IPS-NIHi7 (cell line): ENCODE measurements around the gene MKRN3.

Experiments used
- DNase-seq: peaks from one replicate; pipeline ENCODE4 v3.0.0; 2012; ENCODE audit warnings: mixed read lengths; ENCODE audit errors: extremely low spot score

Gene MKRN3

DNA sequence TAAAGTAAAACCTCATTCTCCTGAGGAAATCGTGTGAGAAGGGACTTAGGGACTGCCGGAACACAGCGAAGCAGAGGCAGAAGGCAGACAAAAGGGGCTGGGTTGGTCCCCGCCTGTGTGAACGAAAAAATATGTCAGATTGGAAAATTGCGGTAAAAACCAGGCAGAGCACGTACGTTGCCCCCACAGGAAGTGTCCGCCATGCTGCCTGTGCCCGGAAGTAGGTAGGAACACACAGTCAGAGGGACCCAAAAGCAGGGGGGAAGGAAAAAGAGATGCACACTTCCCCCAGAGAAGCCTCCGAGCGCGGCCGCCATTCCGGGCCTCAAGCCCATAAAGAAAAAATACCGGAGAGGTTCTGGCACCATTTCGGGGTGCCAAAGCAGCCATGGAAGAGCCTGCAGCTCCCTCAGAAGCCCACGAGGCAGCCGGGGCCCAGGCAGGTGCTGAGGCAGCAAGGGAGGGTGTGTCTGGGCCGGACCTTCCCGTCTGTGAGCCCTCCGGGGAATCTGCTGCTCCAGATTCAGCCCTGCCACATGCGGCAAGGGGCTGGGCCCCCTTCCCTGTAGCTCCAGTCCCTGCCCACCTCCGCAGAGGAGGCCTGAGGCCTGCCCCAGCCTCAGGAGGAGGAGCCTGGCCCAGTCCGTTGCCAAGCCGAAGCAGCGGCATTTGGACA is at the start of gene MKRN3:
TSS of gene MKRN3 (plus strand) at position 280 of the 676 bp plus-strand sequence. CDS start at position 389, 109 bp downstream.
- no peak for DNase-seq

DNA sequence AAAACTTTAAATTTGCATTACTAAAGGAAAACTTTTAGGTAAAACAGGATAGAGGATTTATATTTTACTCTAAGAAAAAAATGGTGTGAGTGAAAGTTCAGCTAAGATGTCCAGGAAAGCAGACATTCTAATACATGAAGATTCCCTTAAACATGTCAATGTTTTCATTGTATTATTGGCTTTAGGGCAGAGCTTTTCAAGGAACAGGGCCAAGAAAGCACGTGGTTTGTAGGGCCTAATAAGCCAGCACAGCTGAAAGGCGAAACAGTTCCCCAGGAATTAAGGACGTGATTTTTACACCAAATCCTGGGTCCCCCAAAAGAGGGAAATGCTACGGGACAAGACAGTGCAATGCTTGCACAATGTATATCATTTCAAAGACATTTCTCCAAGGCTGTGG is 48.6 kb upstream of the MKRN3 start:
- no peak for DNase-seq

DNA sequence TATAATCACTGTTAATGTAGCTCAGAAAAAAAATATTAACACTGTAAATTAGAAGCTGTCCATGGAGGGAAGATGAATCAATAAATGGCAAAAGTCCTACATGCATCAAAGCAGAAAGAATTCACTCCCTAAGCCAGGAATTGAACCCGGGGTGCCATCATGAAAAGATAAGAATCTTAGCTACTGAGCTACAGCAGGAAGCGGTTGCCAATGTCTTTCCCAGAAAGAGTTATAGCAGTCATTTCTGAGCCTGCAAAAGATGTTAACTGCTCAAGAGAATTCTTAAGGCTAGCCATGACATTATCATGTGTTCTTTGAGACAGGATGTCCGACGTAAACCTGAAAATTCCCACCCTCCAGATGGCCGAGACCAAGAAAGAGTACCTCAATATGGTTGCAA is 47.4 kb upstream of the MKRN3 start:
- DNase-seq: no peak

DNA sequence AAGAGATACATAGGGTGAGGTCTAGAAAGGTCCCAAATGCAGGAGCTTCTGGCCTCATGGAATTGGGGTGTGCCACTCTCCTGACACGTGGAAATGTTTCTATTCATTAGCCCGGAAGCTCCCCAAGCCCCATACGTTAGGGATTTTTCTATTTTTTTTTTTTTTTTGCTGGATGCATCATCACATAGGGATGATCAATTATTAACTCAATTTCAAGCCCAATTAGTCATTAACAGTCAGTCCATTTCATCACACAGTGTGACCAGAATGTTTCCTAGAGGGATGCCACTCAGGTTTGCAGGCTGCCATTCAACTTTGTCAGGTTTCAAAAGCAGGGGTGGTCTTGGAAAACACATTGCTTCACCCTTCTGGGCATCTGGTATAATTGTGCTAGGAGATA is 40.7 kb upstream of the MKRN3 start:
- no peak for DNase-seq

DNA sequence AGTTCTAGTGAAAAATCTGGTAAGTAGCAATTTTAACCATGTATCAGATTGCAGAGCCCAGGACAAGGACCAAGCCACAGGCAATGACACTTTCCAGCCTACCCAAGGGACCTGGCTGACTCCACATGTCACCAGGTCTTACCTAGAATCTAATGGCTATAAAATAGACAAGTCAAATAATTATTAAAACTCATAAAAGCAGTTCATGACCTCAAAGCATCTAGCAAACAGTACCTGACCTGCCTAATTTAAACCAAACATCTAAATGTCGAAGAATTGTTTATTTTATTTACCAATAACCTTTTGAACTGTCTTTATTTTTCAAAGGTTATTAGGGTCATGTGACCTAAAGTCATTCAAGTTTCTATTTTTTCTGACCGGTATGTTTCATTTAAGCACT is 35.6 kb upstream of the MKRN3 start:
- no peak for DNase-seq

DNA sequence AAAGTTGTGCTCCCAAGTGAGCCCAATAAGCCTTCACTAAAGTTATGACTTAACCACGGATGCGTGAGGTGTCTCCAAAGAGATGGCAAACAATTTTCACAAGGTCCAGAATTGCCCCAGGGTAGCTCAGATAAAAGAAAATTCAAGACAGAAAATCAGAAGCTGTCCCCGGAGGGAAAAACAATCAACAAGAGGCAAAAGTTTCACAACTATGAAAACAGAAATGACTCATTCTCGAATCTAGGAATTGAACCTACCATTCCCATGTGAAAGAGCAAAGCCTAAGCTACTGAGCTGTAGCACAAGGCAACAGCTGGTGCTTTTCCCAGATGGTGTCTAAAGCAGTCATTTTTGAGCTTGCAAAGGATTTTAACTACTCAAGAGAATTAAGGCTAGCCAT is 33.5 kb upstream of the MKRN3 start:
- no peak for DNase-seq

DNA sequence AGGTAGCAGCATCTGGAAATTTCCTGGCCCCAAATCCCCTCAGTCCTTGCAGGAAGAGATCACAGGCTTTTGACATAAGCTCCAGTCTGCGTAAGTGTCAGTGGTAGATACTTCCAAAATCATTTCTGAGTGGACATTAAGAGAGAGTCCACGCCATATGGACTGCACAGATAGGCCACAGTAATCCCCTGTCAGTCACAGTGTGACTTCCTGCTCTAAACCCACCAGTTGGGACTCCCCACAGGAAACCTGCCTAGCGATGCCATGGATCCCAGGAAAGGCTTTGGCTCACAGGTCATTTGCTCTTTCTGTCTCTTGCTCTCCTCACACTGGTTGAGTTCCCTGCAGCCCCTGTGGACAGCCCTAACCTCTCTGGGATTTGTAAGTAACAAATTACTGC is 28.8 kb upstream of the MKRN3 start:
- DNase-seq: no peak

DNA sequence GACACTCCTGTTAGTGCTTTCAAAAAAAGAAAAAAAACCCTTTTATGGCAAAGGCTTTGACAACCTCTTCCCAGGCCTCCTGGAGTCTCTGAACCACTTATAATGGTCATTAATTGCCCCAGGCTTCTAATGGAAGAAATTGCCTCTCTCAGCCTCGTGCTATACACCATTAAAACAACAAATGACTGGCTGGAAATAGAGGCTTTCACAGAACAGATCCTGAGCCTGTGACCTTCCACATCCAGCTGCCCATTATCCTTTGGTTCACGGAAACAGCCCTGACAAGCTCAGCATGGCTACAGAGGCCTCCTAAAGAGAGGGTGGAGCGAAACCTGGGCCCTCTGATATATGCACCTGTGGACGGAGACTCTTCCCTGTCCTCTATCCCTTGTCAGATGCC is 26.8 kb upstream of the MKRN3 start:
- no peak for DNase-seq

DNA sequence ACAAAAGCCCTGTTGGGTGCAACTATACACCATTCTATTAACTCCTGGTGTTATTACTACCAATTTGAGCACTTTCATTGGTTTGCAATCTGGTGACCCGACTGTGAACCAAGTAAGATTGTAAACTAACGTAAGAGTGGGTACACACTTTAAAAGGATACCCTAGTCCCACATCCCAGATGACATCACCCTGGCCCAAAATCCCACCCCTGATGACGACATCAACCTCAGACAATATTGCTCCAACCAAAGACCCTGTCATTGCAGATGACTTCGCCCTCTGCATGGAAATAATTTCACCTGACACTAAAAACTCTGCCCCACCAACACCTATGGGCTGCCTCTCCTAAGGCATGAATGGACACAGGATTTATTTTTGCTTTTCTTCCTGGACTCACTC is 25.6 kb upstream of the MKRN3 start:
- no peak for DNase-seq

DNA sequence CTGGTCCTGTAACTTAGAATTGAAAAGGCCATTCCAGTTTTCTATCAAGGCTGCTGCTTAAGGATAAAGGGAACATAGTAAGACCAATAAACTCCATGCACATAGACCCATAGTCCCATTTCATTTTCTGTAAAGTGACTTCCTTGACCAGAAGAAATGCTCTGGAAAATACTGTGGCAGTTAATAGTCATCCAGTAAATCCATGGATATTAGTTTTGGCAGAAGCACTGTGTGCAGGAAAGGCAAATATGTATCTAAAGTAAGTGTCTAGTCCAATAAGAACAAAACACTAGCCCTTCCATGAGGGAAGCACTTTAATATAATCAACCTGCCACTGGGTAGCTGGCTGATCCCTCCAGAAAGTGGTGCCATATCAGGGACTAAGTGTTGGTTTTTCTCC is 19.3 kb upstream of the MKRN3 start:
- no peak for DNase-seq

DNA sequence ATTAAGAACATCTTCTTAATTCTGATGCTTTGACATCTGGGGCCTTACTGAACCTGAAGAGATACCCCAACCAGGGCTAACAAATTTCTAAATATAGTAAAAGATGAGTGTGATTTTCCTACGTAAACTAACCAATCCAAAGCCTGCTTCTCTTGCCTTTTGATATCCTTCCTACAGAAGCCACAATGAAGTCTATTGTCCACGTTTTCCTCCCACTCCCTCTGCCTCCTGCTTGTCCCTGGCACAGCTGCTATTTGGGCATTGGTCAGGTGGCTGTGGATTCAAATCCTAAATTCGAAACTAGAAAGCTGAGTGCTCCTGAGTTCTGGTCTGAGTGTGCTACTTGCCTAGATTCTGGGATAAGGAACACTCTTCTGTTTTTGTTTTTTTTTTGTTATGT is 17.4 kb upstream of the MKRN3 start:
- no peak for DNase-seq

DNA sequence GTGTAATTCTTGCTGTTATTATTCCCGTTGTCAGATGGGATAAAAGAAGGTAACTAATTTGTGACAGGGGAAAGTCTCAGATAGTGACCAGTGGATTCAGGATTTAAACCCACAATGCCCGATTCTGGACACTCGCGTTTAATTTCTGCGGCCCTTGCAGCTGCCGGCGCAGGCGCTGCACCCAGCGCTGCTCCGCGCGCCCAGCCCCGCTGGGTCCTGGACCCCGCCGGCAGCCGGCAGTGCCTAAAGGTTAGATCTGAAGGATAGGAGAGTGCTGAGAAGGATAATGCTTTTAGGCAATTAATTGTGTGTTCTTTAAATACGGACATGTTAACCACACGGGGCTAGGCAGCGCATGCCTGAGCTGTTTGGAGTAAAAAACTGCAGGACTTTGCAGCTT is 3.6 kb upstream of the MKRN3 start:
- no peak for DNase-seq

DNA sequence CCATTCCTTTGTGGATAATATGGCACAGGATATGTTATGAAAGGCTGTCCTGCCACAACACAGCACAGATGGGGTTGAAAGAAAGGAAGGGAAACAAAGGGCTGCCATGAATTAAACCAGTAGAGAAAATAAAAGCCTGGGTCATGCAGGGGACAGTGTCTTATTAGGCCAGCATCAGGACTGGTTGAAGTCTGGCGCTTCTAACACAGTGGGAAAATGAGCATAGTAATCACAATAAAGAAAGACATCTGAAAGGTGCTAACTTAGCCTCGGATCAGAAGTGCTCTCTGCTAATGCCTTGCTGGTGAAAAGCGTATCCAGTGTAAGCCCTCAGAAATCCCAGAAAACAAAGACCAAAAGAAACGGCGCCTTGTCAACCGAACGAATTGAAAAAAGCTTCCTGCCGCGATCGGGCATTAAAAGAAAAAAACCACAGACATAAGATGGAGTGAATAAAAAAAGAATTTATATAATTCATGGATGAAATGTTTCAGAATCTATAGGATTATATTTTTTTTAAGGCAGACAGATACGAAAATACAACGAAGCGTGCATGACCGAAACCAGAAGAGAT is 566 bp upstream of the MKRN3 start:
- no peak for DNase-seq

DNA sequence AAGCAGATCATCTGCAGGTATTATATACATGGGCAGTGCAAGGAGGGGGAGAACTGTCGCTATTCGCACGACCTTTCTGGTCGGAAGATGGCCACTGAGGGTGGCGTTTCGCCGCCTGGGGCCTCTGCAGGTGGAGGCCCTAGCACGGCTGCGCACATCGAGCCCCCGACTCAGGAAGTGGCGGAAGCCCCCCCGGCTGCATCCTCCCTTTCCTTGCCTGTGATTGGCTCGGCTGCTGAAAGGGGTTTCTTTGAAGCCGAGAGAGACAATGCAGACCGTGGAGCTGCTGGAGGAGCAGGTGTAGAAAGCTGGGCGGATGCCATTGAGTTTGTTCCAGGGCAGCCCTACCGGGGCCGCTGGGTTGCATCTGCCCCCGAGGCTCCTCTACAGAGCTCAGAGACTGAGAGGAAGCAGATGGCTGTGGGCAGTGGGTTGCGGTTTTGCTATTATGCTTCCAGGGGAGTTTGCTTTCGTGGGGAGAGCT is 639 bp downstream of the MKRN3 start:
- no peak for DNase-seq

DNA sequence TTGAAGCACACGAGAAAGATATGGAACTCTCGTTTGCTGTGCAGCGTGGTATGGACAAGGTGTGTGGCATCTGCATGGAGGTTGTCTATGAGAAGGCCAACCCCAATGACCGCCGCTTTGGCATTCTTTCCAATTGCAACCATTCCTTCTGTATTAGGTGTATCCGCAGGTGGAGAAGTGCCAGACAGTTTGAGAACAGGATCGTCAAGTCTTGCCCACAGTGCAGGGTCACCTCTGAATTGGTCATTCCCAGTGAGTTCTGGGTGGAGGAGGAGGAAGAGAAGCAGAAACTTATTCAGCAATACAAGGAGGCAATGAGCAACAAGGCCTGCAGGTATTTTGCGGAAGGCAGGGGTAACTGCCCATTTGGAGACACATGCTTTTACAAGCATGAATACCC is 1.2 kb downstream of the MKRN3 start:
- no peak for DNase-seq

DNA sequence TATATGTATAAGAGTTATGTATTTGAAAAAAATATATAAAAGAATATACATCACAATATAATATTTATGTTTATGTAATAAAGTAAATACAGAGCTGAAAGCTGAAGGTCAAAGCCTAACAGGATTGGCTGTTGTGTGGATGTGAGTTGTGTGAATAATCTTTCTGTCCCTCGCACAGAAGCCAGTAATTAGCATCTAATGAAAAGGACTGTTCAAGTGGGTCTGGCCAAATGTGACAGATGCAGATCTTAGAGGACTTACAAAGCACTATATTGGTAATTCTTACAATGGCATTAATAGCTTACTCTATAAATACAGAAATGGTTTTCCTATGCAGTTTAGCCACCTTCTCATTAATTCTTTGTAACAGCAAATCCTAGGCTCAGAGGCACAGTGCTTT is 2.4 kb downstream of the MKRN3 start:
- no peak for DNase-seq

DNA sequence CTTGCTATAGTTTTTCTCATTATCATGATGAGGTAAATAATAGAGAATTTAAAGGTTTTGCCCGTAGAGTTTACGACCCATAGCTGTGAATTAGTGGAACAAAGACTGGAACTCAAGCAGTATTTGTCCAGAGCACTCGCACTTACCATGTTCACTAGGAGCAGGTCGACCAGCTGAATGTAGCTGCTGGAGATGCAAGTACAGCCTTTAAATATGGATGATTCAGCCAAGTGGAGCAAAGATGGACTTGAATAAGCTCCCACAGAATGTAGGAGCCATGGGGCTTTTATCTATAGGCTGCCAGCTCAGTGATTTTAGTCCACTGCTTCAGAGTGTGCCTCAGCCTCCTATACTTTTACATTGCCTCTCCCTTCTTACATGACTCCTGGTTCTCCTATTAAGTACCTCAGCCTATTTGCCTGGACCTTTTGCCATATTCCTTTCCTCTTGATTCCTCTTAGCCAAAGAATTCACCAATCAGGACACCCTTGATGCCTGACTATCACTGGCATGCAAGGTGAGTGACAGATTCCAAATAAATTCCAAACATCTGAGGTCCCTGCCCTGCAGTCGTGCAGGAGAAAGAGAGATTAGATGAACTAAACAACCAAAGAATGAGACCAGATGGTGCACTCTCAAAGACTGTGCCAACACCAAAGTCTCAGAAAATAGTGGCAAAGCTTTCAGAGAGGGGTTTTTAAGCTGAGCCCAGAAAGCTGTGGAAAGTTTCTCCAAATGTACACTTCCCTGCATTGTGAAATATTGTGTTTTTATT is 3.9 kb downstream of the MKRN3 start:
- no peak for DNase-seq

DNA sequence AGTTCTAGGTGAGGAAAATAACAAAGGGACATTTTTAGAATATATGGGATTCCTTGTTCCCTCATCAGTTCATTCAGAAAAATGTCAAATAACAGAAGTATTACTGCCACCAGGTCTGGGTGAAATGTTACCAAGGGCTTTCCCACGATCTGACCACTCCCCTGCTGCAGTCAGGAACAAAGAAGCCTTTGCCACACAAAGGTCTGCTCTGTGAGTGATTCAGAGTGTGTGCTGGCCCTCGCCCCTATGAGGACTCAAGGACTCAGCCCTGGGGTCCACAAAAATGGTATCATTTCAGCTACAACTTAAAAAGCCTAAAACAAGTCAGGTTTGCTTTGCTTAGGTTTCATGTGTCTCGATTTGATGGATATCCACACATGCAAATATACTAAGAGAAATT is 5.0 kb downstream of the MKRN3 start:
- no peak for DNase-seq

DNA sequence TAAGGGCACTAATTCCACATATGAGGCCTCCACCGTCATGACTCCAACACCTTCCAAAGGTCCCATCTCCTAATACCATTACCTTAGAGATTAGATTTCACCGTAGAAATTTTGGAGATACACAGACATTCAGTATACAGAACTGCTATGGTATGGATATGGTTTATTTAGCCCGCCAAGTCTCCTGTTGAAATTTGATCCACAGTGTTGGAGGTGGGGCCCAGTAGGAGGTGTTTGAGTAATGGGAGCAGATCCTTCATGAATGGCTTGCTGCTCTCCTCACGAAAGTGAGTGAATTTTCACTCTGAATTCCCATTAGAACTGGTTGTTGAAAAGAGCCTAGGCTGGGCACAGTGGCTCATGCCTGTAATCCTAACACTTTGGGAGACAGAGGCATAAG is 7.4 kb downstream of the MKRN3 start:
- DNase-seq: no peak

DNA sequence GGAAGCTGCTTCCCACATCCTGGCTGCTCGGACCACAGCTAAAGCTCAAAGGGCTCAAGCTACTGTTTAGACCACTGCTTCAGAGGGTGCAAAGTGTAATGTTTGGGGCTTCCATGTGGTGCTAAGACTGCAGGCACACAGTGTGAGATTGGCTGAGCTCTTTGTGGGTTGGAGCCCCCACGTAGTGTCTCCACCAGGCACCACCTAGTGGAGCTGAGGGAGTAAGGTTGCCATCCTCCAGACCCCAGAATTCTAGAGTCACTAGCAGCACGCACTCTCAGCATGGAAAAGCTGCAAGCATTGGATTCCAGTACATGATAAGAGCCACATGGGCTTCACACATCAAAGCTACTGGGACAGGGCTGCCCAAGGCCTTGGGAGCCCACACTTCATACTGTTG is 9.3 kb downstream of the MKRN3 start:
- no peak for DNase-seq

DNA sequence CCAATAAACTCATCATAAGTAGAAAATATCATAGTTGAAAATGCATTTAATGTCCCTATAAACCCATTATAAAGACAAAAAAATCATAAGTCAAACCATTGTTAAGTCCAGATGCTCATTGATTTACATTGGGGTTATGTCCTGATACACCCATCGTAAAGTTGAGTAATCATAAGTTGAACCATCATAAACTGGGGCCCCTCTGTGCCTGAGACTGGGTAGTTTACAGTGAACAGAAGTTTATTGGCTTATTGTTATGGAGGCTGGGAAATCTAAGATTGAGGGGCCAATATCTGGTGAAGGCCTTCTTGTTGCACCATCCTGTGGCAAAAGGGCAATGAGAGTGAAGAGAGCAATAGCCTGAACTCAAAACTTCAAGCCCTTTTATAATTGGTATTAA is 10.6 kb downstream of the MKRN3 start:
- DNase-seq: no peak

DNA sequence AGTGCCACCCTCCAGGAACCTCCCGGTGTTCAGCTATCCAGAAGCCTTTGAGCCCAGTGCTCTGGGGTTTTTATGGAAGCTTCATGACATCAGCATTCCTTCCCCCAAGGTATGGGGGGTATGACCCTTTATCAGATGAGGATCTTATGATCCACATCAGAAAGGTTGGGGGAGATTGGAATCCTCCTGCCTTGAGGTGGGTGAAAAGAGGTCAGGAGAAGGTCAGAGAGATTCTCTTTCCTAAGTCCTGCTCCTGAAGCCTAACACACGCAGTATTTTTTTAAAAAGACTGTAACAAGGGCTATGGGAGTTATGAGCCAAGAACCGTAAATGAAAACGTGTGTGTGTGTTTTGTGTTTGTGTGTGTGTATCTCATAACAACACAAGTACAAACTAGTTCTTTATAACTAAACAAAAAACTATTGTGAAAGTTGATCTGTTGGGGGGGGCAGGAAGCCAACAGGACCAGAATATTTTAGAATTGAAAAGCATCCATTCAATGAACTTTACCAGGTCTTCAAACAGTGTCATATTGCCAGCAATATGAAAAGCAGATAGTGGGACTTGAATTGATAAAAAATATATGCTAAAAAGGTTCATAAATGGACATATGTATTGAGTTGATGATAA is 13.2 kb downstream of the MKRN3 start:
- no peak for DNase-seq

DNA sequence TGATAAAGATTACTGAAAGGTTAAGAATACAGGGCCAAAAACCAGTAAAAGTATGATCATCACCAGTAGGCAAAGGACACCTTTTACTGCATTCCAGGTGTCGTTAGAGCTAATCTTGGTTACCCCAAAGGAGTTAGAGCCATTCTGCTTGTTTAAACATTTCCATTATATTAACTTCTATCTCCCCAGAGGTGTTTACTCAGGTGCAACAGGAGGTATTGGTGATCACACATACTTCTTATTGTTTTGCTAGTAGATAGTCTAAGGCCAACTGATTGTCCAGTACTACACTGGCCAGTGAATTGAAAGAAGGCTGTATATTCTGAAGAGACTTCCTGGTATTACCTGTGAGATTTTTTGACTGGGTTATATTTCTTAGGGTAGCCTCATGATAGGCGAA is 22.8 kb downstream of the MKRN3 start:
- DNase-seq: no peak
